SK-N-SH treated with all-trans-retinoic acid at 6 μM for 48 hours (cell line): Measurements from ENCODE around the gene SLITRK3.

Experiments used
- ESRRG ChIP-seq: fragments of 250-450 bp; sonication (Bioruptor Pico); IDR thresholded peaks from 2 replicates; pipeline ENCODE4 v1.6.1; 2021; ENCODE audit warnings: mild to moderate bottlenecking
- PATZ1 ChIP-seq: fragments of 250-450 bp; sonication (Bioruptor Pico); IDR thresholded peaks from 2 replicates; pipeline ENCODE4 v1.8.0; 2020; ENCODE audit warnings: mild to moderate bottlenecking, moderate library complexity, borderline replicate concordance
- TOX ChIP-seq: fragments of 250-450 bp; sonication (Bioruptor Pico); IDR thresholded peaks from 2 replicates; pipeline ENCODE4 v1.8.0; 2021; ENCODE audit warnings: mild to moderate bottlenecking, moderate library complexity, borderline replicate concordance

- no peak for TF ChIP-seq TOX (CRISPR knock-in tag)
- no peak for TF ChIP-seq PATZ1 (CRISPR knock-in tag)
- TF ChIP-seq ESRRG (CRISPR knock-in tag) = no peak
Observed at GRCh38 chr3:165192610-165193192, 3.5 kb downstream of the SLITRK3 start.
